Measurements from ENCODE around the gene CCDC121.
"Not testable (repeated sequence)": the region's sequence is repeated elsewhere in the genome, so short reads cannot be mapped to it uniquely, and the experiment has no call there.

The CCDC121 gene

DNA sequence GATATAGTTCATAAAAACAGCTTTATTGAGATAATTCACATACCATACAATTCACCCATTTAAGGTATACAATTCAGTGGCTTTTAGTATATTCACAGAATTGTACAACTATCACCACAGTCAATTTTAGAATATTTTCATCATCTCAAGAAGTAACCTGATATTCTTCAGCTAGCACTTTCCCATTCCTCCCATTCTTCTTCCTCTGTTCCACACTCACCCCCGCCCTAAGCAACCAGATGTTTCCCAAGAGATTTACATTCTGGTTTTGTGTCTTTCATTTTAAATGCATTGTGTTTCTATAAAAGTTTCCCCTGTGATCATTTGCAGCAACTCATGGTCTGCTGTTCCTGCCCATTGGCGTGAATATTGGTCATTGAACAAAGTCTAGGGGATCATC, 5.5 kb upstream of the CCDC121 start:
- no peak for DNase-seq

- DNase-seq, result not testable (repeated sequence)
Measured at GRCh38 chr2:27630257-27630656, 1.4 kb upstream of the CCDC121 start.

DNA sequence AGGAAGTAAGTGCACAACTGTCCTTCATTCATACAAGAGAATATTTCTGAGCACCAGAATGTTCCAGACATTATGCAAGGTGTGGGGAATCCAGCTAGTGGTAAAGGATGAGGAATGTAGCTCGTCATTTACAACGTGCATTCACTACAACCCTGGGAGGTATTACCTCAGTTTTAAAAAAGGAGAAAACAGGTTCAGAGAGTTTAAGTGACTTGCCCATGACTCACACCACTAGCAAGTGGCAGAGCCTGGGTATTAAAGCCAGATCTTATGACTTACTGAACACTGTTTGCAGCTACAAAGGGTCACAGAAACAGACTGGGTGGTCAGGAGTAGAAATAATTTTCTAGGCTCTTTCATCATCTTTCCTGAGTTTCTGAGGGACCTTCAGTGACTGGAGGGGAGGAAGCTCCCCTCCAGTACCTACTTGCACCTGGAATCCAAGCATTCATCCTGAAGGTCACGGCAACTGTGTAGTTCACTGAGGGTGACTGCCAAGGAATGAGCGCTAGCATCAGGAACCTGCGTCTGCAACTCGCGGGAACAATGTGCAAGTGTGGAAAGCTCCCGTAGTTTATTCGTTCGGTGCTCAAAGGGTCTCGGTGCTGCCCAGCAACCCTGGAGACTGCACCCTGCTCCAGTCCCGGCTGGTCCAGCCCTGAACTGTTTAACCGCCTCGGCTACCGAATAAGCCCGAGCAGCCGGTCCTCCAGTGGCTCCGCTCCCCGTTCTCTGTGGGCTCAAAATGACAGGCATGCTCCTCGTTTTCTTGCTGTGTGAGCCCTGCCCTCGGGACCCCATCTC, 647 bp downstream of the CCDC121 start:
- DNase-seq, result no peak

DNA sequence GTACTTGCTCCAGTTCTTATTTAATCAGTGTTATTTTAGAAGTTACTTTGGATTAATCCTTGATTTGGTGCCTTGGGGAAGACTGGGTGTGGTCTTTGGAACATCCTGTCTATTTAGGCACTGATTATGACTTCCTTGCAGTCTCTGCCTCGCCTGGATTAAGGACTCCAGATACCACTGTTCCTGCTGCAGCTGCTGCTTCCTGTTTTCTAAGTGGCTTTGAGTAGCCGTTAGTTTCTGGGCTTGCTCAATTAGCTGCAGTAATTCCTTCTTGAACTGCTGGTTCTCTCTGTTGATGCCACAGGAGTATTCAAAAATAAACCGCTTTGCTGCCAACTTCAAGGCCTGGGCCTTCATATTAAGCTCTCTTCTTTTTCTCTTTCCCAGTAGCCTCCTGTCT, 1.9 kb downstream of the CCDC121 start:
- not testable (repeated sequence) for DNase-seq

GRCh38 chr2:27626323-27626722, 2.5 kb downstream of the CCDC121 start:
- DNase-seq, result not testable (repeated sequence)

GRCh38 chr2:27624943-27625342, 3.9 kb downstream of the CCDC121 start:
- no peak for DNase-seq

DNA sequence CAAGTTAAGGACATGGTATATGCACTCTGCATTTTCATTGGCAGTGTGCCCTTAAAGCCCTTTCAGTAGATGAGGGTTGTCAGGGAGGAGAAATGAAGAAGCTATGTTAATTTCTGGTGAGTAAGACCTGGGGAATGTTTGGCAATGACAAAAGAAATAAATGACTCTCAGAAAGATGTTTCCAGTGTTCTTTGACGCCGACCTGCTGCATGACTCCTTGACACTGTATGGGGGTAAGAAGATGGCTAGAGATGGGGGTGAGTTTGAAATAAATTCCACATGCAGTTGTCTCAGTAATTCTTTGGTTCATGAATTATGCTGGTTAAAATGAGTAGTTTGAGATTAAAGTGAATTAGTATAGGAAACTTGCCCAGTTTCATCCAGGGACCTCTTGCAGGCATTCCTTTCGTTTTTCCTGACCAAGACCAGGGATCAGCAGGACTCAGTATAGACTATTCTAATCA, 5.9 kb downstream of the CCDC121 start:
- no peak for DNase-seq

DNA sequence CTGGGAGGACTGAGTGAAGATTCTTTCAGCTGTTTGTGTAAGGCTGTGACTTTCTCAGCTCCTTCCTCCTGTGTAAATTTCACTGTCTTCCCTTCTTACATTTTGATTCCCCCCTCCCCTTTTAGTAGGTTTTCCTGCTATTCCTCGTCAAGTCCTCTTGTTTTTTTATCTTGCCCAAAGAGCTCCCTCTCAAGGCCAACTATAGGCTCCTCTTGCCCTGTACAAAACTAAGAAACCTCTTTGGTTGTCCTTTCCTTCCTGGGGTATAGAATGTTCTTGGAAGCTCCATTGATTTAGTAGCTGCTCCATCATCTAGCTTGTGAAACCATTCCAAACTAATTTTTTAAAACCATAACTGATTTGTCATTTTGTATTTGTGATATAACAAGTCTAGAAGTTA, 7.3 kb downstream of the CCDC121 start:
- no peak for DNase-seq

DNA sequence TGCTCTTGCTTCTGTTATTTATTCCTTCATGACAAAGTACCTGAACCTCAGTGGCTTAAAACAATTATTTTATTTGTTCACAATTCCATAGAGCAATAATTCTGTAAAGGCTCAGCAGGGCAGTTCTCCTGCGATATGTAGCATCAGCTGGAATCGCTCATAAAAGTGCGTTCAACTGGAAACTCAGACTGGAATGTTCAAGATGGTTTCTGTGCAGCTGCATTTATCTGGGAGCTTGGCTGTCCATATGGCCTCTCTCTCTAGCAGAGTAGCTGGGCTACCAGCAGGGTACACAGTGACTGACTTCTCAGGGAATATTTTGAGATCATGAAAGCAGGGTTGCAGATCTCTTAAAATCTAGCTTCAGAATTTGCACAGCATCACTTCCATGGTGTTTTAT, 13.5 kb downstream of the CCDC121 start:
- DNase-seq, result no peak

DNA sequence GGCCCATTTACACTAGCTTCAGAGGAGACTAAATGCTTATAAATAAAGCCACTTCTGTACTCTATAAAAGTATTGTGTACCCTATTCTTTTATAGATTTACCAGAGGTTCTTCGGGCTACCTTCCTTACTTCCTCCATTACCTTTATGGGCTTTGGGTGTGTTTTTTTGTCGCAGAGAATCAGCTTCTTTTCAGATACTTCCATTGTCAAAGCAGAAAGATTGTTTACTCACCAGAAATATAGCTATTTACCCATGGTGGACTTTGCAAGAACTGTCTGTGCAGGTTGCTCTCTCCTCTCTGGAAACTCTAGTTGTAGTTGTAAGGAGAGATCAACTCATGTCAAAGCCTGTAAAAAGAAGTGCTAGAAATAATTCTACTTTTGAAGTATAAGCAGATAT, 14.8 kb downstream of the CCDC121 start:
- DNase-seq, result no peak

DNA sequence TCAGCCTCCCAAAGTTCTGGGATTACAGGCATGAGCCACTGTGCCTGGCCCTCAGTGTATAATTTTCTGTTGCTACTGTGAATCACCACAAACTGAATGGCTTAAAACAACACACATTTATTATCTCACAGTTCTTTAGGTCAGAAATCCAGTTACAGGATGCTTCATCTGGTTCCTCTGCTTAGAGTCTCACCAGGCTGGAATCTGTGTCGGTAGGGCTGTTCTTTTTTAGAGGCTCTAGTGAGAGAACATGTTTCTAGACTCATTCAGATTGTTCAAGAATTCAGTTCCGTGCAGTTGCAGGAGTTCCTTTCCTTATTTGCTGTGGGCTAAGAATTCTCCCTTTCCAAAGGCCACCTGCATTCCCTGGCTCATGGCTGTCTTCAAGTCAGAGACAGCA, 22.2 kb downstream of the CCDC121 start:
- no peak for DNase-seq

GRCh38 chr2:27596627-27597026, 32.2 kb downstream of the CCDC121 start:
- no peak for DNase-seq

DNA sequence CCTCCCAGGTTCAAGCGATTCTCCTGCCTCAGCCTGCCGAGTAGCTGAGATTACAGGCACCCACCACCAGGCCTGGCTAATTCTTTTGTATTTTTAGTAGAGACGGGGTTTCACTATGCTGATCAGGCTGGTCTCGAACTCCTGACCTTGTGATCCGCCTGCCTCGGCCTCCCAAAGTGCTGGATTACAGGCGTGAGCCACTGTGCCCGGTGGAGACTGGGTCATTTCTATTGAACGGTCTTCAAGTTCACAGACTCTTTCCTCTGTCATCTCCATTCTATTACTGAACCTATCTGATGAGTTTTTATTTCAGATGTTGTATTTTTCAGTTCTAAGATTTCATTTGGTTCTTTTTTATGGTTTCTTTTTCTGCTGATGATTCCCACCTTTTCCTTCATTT, 33.4 kb downstream of the CCDC121 start:
- not testable (repeated sequence) for DNase-seq

DNA sequence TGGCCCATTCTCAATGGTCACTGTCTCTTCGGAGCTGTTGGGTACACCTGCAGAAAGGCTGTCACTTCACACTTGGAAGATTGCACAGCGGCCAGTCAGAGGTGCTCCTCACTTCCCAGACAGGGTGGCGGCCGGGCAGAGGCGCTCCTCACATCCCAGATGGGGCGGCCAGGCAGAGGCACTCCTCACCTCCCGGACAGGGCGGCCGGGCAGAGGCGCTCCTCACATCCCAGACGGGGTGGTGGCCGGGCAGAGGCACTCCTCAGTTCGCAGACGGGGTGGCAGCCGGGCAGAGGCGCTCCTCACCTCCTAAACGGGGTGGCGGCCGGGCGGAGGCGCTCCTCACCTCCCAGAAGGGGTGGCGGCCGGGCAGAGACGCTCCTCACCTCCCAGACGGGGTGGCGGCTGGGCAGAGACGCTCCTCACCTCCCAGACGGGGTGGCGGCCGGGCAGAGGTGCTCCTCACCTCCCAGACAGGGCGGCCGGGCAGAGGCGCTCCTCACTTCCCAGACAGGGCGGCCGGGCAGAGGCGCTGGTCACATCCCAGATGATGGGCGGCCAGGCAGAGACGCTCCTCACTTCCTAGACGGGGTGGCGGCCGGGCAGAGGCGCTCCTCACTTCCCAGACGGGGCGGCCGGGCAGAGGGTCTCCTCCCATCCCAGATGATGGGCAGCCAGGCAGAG, 34.6 kb downstream of the CCDC121 start:
- DNase-seq, result not testable (repeated sequence)

DNA sequence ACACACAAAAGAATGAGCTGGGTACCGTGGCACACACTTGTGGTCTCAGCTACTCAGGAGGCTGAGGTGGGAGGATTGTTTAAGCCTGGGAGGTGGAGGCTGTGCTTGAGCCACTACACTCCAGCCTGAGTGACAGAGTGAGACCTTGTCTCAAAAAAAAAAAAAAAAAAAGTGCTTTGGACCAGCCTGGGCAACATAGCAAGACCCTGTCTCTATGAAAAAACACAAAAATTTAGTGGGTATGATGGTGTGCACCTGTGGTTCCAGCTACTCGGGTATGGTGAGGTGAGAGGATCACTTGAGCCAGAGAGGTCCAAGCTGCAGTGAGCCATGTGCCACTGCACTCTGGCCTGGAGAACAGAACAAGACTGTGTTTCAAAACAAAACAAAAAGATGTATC, 35.6 kb downstream of the CCDC121 start:
- DNase-seq, result no peak

DNA sequence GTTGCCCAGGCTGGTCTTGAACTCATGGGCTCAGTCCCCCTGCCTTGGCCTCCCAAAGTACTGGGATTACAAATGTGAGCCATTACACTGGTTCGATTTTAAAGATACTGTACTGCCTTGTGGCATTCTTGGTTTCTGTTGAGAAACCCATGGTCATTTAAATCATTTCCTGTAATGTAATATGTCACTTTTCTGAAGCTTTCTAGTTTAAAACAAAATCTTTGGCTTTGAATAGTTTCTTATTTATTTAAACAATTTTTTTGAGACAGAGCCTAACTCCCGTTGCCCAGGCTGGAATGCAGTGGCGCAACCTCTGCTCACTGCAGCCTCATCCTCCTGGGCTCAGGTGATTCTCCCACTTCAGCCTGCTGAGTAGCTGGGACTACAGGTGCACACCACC, 37.1 kb downstream of the CCDC121 start:
- no peak for DNase-seq

DNA sequence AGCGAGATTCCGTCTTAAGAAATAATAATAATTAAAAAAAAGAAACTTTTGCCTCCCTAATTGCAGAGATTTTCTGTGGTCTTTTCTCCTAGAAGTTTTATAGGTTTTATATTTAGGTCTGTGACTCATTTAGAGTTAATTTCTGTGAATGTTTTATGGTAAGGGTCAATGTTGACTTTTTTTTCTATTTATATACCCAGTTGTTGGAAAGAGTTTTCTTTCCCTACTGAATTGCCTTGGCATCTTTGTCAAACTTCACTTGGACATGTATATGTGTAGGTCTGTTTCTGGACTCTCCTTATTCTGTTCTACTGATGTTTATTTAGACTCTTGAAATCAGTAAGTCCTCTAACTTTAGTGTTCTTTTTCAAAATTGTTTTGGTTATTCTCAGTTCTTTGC, 40.5 kb downstream of the CCDC121 start:
- no peak for DNase-seq

DNA sequence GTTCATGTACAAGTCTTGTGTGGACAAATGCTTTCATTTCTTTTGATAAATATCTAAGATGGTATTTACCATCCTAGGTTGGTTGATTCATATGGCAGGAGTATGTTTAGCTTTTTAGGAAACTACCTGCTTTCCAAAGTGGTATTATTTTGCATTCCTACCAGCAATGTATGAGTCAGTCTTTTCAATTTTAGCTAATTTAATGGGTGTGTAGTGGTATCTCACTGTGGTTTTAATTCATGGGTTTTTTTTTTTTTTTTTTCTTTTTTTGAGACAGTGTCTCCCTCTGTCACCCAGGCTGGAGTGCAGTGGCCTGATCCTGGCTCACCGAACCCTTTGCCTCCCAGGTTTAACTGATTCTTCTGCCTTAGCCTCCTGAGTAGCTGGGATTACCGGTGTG, 41.8 kb downstream of the CCDC121 start:
- DNase-seq, result no peak

DNA sequence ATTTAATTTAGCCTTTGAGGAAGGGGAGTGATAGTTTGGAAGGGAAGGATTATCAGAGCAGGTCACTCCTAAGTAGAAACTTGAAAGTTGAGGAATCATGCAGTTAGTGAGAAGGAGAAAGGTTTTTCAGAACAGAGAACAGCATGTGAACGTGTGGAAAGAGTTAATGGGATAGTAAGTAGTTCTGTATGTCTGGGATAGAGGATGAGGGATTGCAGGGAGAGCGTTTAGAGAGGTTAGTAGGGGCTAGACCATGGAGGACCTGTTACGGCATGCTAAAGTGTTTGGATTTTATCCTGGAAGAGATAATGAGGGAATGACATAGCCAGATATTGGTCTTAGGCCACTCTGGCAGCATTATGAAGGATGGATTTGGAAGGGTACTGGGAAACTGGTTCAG, 44.2 kb downstream of the CCDC121 start:
- no peak for DNase-seq

- DNase-seq, result no peak
Measured at GRCh38 chr2:27583390-27583915, 45.4 kb downstream of the CCDC121 start.

DNA sequence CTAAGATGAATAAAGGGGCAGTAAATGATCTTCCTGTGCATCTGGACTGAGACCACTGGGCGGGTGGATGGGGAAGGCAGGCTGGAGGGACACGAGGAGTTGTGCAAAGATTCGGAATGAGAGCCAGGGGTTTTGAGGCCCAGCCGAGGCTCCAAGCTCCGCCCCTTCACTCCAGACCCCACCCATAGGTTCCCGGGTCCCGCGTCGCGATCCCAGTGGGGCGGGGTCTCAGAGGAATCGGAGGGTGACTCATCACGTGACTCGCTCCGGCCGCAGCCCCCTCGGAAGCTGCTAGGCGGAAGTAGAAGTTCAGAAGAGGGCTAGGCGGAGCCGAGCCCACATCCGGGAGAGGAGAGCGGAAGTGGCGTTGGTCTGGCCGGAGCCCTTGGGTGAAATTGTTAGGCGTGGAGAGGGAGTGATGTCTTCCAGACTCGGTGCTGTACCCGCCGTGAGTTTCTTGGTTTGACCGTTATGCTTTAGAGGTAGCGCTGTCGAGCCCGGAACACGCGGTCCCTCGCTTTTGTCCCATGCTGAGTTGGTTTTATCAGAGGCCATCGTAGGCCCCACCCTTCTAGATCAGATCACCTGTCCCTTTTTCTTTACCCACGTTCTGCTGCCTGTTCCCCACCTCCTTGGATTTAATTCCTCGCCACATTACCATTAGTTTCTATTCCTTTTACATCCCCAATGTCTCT, 46.0 kb downstream of the CCDC121 start, which contains the start of gene ZNF512:
TSS of gene ZNF512 (plus strand) at position 348 of the 695 bp plus-strand sequence. CDS start at position 419, 71 bp downstream.
- DNase-seq, result peak; percentile 94

- DNase-seq, result no peak
Measured at GRCh38 chr2:27582129-27582694, 46.6 kb downstream of the CCDC121 start.

All from NCI-H774 (cell line).